GM04504 (cell line): ENCODE results near the gene TMTC2.

ENCODE experiments used
- DNase-seq: peaks from one replicate; pipeline ENCODE4 v3.0.0-alpha.2; 2012; ENCODE audit warnings: low read depth

The TMTC2 gene

DNA sequence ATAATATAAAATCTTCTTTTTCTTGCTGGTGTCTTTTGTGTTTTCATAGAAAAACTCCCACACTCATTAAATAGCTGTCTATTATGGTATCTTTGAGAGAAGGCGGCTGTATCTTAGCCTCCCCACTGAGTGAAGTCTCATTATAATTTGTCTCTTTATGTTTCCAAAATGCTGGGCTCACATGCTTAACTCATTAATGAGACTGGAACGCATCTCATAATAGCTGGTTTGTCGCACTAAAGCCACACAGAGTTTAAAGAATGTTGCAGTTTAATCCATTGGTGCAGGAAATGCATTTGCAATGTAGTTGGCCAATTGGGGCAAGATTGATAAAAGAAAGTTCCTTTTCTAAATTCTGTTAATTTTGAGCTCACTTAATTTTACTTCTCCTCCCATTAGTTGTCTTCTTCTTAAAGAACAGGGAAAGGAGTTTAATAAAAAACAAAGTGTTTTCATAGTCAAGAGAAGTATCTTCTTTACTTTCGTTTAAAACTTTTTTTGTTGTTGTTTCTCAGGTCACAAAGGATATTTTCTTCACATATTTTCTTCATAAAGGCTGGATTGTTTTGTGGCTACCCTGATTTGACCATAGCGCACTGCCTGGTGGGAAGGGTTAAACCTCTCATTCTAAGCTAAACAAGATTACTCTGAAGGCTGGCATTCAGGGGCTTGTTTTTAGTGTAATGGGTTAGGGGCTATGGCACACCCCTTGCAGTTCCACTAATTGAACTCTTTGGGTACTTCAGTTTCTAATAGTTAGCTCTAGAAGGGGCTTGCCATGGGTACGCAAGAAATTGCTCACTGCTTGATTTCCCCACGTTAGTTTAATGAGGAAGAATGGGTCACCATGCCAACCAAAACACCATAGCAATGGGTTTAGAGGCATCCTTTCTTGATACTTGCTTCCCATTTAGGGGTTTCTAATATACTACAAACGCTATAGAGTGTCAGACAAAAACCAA is 197.0 kb downstream of the TMTC2 start:
- no peak for DNase-seq

DNA sequence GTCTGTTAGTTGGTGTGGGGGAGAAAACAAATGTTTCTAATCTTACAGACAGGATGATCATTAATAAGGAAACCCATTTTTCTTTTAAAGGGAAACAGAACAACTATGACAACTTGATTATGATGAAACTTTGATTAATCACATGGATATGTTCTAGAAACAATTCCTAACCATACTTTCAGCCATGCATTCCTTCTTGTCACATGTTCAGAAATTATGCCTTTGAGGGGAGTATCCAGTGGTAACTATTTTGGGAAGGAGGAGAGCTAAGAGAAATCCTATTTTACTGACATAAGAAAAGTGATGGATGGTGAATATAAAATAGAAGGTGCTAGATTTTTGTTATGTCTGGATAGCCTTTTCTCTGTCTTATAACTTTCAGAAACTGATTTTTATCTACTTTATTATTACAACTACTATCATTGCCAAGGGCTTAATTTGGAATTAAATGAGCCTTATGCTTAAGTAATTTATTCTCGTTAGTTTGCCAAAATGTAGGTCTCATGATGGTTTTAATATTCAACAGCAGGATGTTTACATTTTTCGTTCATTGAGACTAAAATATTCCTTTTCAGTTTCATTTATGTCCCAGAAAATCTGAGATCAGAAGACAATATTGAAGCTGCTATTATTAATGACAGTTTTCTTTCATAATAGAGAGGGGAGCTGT is 200.1 kb downstream of the TMTC2 start:
- no peak for DNase-seq

DNA sequence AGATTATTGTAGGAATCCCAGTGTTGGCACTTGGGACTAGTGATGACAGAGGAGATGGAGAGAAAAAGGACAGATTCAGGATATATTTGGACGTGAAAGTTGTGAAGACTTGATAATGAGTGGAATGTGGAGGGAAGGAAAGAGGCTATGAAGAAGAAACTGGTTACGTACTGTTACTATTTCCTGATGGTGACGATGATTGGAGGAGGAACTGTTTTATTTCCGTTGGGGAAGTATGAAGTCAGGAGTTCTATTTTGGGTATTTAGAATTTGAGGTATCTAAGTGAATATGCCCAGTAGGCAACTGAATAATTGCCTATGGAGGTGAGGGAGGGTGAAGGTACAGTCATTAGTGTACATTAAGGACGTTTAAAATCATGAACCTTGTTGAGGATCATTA is 207.2 kb downstream of the TMTC2 start:
- DNase-seq, result no peak

DNA sequence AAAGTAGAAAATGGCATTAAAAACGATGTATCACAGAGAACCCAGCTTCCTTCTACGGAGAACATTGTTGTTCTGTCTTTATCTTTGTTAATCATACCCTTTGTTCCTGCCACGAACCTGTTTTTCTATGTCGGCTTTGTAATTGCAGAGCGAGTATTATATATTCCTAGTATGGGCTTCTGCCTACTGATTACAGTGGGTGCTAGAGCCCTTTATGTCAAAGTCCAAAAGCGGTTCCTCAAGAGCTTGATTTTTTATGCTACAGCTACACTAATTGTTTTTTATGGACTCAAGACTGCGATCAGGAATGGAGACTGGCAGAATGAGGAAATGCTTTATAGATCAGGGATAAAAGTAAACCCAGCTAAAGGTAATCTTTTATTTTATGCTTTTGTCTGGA is 209.6 kb downstream of the TMTC2 start:
- DNase-seq, result no peak

DNA sequence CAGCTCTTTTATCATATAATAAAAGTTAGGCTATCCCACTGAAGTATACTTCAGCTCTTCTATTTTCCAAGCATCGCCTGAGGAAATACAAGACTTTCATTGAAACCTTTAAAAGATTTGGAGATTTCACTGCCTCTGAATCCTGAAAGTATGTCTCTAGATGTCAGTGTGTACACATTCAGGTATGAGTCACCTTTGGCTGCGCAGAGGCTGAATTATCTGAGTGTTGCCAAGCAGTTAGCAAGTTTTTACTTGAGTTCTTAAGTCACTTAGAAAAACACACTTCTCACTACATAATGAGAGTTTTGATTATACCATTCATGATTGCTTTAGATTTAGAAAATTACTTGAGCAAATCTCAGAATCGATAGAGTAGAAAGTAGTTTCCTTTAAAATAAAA is 210.3 kb downstream of the TMTC2 start:
- no peak for DNase-seq

DNA sequence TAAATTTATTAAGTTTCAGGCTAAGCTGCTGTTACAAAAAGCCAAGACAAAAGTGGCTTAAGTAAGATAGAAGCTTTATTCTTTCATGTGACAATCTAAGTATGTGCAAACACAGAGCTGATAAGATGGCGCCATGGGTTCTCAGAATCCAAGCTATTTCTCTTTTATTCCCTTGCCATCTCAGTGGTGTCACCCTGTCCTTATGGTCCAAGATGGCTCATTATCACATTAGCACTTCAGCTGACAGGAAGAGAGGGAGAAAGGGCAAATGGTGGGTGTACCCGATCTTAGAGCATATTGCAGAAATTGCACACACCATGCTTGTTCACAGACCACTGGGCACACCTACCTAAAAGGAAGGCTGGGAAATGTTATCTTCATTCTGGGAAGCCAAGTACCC is 211.7 kb downstream of the TMTC2 start:
- DNase-seq, result no peak

DNA sequence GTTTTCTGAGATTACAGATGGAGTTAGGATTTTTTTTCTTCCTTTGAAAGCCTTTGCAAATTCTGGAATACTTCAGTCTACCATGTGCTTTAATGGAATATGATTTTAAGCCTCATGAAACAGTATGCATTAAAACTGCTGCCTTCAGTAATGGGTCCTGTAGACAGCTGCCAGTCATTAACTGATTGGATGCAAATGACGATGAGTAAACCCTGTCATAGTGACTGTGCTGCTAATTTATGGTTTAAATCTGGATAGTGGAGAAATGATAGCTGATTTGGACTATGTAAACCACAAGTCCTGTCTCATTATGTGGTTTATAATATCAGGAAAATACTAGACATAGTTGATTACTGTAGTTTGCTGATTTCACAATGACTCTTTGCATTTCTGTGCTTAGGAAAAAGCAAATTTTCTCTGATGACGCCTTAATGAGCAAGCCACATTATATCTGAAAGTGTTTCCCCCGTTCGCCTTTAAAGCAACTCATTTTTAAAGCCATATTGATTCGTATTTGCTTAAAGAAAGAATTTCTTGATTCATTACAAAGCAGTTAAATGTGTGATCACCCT is 217.6 kb downstream of the TMTC2 start:
- no peak for DNase-seq

DNA sequence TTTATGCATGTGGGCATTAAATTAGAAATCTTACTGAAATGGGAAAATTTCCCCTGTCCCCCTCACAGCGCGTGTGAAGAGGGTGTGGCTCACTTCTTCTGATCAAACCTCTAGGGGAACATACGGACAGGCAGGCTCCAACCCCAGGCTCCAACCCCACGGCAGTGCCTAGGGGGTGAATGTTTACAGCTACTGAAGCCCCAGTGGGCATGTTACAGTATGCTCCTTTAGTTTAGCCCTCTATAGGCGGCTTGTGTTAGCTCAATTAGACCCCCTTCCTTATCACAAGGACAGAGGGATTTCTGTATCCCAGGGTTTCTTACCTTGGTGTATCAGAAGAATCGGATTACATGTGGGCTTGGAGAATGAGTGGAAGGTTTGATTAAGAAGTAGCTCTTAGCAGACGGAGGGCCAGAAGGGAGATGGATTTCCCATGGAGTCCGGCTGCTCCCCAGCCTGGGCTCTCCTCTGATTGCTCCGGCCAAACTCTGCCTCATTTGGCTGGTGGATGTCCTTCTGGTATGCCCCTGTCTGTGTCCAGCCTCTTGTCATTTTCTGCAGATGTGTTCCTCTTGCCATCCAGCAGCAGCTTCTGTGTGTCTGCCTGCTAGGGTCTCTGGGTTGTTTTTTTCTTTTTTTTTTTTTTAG is 223.7 kb downstream of the TMTC2 start:
- DNase-seq, result no peak

DNA sequence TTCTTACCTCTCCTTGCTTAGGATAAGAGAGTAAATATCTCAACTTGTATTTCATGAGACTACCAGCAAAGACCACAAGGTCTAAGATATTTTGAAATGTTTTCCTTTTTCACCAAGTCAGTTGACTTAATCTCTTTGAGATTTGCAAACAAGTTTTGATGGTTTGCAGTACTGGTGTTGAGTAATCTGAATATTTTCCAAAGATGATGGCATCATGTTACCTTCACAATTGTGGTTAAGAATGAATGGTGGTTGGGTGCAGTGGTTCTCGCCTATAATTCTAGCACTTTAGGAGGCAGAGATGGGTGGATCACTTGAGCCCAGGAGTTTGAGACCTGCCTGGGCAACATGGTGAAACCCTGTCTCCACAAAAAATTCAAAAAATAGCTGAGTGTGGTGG is 225.7 kb downstream of the TMTC2 start:
- no peak for DNase-seq

DNA sequence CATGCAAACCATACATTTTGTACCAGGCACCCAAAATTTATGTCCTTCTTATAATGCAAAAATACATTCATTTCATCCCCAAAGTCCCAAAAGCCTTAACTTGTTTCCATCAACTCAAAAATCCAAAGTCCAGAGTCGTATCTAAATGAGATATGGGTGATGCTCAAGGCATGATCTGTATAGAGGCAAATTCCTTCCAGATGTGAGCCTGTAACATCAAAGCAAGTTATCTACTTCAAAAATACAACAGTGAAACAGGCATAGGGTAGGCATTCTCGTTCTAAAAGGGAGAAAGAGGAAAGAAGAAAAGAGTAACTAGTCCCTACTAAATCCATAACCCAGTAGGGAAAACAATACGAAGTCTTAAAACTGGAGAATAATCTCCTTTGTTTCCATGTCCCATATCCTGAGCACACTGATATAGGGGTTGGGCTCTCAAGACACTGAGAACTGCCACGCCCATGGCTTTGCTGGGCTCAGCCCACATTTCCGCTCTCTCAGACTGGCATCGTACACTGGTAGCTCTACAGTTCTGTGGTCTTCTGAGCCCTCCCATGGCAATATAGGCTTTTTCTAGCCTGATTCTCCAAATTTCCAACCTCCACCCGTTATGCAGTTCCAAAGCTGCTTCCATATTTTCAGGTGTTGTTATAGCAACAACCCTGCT is 232.8 kb downstream of the TMTC2 start:
- DNase-seq, result no peak

DNA sequence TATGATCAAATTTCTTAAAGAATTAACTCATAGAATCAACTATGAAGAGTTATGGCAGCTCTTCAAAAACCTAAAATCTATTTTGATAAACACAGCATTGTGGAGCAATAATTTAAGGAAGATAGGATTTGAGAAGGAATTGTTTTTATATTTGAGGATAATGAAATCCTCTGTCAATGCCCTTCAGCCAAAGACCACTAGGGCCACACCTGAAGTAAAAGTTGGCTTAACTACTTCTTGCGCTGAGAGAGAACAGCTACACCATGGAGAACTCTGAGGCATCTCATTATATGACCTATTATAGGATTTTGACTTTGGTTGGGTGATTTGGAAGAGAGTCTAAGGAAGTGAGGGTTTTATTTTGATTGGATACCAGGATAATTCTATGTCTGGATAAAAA is 237.2 kb downstream of the TMTC2 start:
- no peak for DNase-seq

DNA sequence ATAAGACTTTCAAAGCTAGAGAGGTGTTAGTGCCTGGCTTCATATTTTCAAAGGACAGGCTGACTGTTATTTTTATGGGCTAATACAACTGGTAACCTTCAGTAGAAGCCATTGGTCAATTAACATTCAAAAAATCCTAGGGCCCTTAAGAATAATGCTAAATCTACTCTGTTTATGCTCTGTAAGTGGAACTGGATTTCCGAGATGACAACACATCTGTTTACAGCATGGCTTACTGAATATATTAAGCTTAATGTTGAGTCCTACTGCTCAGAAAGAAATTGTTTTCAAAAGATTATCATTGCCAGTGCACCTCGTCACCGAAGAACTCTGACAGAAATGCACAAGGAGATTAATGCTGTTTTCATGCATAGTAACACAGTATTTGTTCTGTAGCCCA is 239.9 kb downstream of the TMTC2 start:
- DNase-seq, result no peak

DNA sequence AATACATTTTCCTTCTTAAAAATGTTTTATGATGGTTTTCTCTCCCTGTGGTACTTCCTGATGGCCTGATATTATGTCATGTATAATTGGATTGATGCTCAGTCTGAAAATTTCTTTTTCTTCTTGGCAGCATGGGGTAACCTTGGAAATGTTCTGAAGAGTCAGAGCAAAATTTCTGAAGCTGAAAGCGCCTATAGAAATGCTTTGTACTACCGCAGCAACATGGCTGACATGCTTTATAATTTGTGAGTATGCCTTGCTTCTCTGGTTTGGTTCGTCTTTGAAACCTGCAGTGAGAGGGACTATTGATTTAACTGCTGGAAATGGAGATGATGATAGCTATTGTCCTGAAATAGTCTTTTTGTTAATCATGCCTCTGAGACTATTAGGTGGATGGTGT is 243.6 kb downstream of the TMTC2 start:
- no peak for DNase-seq

DNA sequence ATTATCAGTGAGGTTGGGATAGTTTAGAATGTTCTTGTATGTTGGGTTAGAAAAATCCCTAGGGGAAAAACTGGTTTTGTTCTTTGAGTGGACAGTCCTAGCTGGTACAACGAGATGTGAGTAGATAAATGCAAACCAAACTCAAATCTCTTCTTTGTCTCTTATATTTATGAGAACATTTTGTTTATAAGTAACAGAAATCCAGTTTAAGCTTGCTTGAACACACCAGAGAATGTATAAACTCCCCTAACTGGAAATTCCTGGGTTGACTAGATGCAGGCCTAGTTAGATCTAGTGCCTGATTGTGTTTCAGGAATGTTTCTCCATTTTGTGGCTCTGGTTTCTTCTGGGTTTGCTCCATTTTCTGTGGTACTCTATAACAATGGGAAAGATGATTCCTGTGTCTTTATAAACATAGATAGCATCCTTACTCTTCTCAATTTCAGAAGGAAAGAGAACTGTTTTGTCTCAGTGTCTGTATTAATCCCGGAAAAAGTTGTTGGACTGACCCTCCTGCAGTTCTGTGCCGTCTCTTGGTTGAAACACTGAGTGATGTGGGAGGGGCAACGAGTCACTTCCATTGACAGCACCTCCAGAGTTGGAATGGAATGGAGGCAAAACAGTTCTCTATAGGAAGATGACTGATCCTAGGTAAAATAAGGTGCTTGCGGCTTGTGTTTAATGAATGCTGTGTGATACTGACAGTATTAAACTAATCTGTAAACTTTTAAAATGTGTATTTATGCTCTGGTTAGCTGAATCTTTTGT is 244.8 kb downstream of the TMTC2 start:
- DNase-seq, result no peak

DNA sequence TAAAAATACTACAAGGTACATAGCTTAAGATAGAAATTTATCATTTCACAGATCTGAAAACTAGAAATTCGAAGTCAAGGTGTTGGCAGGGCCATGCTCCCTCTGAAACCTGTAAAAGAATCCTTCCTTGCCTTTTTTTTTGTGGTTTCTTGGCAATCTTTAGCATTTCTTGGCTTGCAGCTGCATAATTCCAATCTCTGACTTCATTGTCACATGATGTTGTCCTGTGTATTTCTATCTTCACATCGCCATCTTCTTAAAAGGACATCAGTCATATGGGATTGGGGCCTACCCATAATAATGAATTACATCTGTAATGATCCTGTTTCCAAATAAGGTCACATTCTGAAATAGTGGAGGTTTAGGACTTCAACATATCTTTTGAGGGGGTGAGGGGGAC is 250.4 kb downstream of the TMTC2 start:
- DNase-seq, result no peak

DNA sequence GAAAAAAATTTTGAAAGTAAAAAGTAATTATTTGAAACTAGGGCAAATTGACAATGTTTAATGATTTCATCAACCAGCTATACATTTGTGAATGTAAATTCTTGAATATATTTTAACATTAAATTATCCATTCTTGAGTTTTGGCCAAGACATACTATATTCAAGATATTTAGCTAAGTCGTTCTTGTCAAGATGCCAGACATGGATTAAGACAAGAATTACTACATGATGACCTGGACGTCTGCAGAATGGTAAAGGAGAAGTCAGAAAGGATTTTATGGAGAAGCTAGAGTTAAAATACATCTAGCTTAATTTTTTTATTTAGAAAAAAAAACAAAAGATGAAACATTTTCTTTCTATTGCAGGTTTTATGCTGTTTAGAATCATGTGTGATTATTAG is 255.8 kb downstream of the TMTC2 start:
- no peak for DNase-seq

DNA sequence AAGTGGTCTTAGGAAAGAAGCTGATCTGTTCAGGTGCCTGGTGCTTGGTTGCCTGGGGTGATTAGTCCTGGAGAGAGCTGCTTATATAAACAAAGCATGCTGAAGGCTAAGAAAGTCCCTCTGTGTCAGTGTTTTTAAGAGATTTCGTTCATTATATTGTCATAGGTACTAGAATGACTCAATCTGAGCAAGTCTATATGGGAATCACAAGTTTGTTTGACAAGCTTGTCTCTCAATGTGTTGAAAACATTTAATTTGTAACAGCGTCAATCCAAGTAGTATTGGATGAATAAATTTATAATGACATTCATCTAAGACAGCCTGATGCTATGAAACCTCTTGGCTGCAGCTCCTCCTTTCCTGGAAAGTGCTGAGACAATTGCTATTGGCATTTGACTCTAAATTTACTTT is 256.3 kb downstream of the TMTC2 start:
- DNase-seq, result no peak

DNA sequence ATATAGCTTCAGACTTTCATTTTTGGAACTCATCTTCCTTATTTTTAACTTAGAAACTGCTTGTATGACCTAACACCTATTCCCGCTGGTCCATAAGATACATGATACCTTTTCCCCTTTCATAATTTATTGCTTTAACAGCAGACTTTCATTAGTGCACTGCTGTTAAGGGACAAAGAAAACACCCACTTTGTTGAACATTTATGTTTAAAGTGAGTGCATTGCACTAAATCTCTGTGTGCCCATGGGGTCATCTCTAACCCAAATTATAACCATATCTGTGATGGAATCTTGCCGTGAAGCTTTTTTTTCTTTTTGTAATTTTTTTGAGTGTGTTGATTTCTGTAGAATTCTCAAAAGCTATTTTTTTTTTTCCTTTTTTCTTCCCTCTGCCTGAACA is 261.8 kb downstream of the TMTC2 start:
- DNase-seq, result no peak

DNA sequence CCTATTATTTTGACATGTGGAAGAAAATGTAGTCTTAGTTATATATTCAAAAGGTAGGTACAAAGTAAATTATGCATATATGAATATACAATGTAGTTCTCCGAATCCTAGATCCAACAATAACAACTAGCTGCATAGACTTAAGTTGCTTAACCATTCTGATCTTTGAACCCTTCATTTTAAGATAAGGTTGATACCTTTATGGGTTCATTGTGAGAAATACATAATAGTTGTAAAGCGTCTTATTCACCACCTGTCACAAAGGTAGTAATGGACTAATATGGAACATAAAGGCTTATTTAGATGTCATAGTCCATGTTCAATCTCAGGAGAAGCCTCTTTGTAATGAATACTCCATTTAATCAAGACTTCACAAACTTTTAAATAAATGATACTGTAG is 263.6 kb downstream of the TMTC2 start:
- no peak for DNase-seq

DNA sequence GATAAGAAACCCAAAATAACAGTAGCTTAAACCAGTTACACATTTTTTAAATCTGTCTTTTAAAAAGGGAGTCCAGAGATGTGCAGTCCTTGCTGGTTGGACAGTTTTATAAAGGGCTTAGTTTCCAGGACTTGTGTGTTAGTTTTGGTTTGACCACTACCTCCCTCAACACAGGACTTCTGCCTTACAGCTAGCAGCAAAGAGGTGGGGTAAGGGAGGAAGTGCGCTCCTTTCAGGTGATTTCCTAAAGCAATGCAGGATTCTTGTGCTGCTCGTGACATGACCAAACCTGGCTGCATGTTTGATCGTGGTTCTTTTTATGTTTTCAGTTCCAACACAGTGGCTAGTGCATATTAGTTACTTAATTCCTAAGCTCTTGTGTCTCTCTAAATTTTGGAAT is 266.2 kb downstream of the TMTC2 start:
- no peak for DNase-seq

DNA sequence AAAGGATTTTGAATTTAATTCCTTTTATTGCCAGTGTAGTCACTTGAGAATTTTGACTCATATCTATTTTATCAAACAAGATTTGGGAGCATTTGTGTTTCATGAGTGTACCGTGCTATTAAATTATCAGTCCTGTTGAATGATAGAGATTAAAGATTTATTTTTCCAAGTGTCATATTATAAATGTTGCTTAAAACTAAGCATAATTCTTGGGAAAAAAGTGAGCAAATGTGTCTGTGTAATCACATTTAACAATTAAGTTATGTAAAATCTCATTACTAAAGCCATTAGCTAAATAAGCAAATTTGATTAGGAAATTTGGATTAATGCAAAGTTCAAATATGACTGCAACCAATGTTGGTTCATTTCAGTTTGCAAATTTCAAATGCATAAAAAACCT is 266.7 kb downstream of the TMTC2 start:
- no peak for DNase-seq
